ENCODE data around the gene THBS4.

Gene THBS4

DNA sequence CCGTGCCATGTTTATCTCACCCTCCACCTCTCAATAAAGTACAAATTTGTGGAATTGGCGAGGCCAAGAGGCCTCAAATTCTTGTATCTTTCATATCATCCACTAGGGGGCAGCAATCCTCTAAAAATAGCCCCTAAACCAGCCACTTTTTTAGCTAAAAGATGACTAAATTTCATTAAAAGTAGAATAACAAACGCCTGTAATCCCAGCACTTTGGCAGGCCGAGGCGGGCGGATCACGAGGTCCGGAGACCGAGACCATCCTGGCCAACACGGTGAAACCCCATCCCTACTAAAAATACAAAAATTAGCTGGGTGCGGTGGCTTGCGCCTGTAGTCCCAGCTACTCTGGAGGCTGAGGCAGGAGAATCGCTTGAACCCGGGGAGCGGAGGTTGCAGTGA lies 56.6 kb downstream of the THBS4 start (continued):
- TF ChIP-seq, protein P1, sequence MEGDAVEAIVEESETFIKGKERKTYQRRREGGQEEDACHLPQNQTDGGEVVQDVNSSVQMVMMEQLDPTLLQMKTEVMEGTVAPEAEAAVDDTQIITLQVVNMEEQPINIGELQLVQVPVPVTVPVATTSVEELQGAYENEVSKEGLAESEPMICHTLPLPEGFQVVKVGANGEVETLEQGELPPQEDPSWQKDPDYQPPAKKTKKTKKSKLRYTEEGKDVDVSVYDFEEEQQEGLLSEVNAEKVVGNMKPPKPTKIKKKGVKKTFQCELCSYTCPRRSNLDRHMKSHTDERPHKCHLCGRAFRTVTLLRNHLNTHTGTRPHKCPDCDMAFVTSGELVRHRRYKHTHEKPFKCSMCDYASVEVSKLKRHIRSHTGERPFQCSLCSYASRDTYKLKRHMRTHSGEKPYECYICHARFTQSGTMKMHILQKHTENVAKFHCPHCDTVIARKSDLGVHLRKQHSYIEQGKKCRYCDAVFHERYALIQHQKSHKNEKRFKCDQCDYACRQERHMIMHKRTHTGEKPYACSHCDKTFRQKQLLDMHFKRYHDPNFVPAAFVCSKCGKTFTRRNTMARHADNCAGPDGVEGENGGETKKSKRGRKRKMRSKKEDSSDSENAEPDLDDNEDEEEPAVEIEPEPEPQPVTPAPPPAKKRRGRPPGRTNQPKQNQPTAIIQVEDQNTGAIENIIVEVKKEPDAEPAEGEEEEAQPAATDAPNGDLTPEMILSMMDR (tag by site-specific recombination; IDR thresholded peaks at IDR 0.05) = peak; percentile 33; the same call in 1 of the 2 replicates
- TF ChIP-seq ZNF654 (tag by site-specific recombination; IDR thresholded peaks at IDR 0.05; ENCODE audit: low read depth) = peak; percentile 78

DNA sequence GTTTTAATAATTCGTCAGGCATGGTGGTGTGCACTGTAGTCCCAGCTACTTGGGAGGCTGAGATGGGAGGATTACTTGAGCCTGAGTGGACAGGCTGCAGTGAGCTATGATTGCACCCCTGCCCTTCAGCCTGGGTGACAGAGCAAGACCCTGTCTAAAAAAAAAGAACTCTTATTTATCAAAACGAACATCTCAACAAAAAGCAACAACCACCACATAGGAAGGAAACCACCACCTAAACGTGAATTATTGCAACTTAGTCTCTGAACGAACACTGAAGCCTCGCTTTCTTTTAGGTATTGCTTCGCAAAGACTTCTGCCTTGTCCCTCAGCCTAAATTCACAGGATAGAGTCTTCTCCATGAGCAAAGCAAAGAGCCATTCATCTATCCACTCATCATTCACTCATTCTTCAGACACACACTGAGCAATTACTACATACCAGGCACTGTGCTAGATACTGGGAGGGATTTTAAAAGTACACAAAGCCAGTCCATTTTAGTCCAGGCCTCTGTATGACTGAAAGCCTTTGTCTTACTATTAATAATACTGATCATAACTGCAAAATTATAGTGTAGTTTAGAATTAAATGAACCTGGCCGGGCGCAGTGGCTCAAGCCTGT lies 57.4 kb downstream of the THBS4 start:
- Histone ChIP-seq H3K4me3 (ENCODE audit: low read depth, low read length) (no peak overlapping the region), H3K4me1 (ENCODE audit: control insufficient read depth, insufficient read depth, low read length) (peaks cover 5% of the 10 kb centered on the region; the same call in 1 of the 2 replicates), H3K36me3 (ENCODE audit: control insufficient read depth in 2 of 2, insufficient read depth in 1 of 2, low read length in 2 of 2) (no peaks in the 10 kb centered on the region), H3K9me3 (ENCODE audit: control insufficient read depth, insufficient read depth, low read depth, low read length) (no peaks in the 10 kb centered on the region), H3K27ac (ENCODE audit: extremely low read depth, low read depth, low read length) (no peak overlapping the region)
- CTCF ChIA-PET = interaction anchor here (0.7 to 9.5 kb wide), 22 partner anchors 8 to 729 kb away, joined by 3 to 121 read pairs (median 6); partner anchors contain the start of gene SERINC5
- TF ChIP-seq ZNF169 (tag by site-specific recombination; IDR thresholded peaks at IDR 0.05) = no peak
- no peak for TF ChIP-seq YY2 (tag by site-specific recombination; IDR thresholded peaks at IDR 0.05)
- no peak for TF ChIP-seq ZNF473 (tag by site-specific recombination; IDR thresholded peaks at IDR 0.05)
- TF ChIP-seq, protein P2, sequence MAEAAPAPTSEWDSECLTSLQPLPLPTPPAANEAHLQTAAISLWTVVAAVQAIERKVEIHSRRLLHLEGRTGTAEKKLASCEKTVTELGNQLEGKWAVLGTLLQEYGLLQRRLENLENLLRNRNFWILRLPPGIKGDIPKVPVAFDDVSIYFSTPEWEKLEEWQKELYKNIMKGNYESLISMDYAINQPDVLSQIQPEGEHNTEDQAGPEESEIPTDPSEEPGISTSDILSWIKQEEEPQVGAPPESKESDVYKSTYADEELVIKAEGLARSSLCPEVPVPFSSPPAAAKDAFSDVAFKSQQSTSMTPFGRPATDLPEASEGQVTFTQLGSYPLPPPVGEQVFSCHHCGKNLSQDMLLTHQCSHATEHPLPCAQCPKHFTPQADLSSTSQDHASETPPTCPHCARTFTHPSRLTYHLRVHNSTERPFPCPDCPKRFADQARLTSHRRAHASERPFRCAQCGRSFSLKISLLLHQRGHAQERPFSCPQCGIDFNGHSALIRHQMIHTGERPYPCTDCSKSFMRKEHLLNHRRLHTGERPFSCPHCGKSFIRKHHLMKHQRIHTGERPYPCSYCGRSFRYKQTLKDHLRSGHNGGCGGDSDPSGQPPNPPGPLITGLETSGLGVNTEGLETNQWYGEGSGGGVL (tag by site-specific recombination; IDR thresholded peaks at IDR 0.05) = no peak
- TF ChIP-seq ZNF670 (tag by site-specific recombination; IDR thresholded peaks at IDR 0.05; ENCODE audit: low read depth) = no peak
- no peak for TF ChIP-seq ZNF529 (tag by site-specific recombination; IDR thresholded peaks at IDR 0.05; ENCODE audit: insufficient replicate concordance)
- TF ChIP-seq, protein P3, sequence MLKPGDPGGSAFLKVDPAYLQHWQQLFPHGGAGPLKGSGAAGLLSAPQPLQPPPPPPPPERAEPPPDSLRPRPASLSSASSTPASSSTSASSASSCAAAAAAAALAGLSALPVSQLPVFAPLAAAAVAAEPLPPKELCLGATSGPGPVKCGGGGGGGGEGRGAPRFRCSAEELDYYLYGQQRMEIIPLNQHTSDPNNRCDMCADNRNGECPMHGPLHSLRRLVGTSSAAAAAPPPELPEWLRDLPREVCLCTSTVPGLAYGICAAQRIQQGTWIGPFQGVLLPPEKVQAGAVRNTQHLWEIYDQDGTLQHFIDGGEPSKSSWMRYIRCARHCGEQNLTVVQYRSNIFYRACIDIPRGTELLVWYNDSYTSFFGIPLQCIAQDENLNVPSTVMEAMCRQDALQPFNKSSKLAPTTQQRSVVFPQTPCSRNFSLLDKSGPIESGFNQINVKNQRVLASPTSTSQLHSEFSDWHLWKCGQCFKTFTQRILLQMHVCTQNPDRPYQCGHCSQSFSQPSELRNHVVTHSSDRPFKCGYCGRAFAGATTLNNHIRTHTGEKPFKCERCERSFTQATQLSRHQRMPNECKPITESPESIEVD (tag by site-specific recombination; IDR thresholded peaks at IDR 0.05) = no peak
- no peak for TF ChIP-seq ZEB2 (tag by site-specific recombination; IDR thresholded peaks at IDR 0.05)
- TF ChIP-seq GLI2 (tag by site-specific recombination; IDR thresholded peaks at IDR 0.05; ENCODE audit: borderline replicate concordance, low read depth) = no peak
- TF ChIP-seq ZNF391 (tag by site-specific recombination; IDR thresholded peaks at IDR 0.05; ENCODE audit: borderline replicate concordance, low read depth) = no peak
- POLR2A ChIA-PET = no interaction called here

DNA sequence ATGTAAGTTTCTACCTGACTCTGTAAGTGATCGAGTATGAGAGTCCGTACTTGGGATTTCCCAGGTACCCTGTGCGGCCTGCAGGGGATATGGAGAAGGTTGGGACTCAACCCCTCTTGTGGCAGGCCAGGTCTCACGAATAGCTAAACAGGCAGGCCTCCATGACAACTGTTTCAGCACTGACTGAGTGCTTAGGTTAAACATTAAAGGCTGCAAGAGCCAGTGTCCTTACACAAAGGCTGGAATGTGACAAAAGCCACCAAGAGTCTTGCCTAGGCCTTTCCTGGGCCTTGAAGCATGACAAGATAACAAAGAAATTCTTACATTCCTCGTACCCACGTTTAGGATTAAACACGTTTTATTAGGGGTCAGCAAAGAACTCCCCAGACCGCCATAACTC lies 58.6 kb downstream of the THBS4 start:
- no peak for TF ChIP-seq ZNF335 (tag by site-specific recombination; conservative IDR thresholded peaks at IDR 0.05)
- TF ChIP-seq, protein P1 (tag by site-specific recombination; IDR thresholded peaks at IDR 0.05) = 0 out of 2 replicates have a peak, but pooled peaks have one; percentile 15
- Histone ChIP-seq H3K36me3 (ENCODE audit: control insufficient read depth in 2 of 2, insufficient read depth in 1 of 2, low read length in 2 of 2) (no peaks in the 10 kb centered on the region), H3K27ac (ENCODE audit: extremely low read depth, low read depth, low read length) (peak overlapping the region; percentile 40; the same call in 1 of the 2 replicates), H3K4me1 (ENCODE audit: control insufficient read depth, insufficient read depth, low read length) (peaks cover 5% of the 10 kb centered on the region; the same call in 1 of the 2 replicates), H3K9me3 (ENCODE audit: control insufficient read depth, insufficient read depth, low read depth, low read length) (no peaks in the 10 kb centered on the region), H3K4me3 (ENCODE audit: low read depth, low read length) (no peak overlapping the region)
- ChIA-PET CTCF (interaction anchor here (0.6 to 9.5 kb wide), 4 partner anchors 10 to 1094 kb away, joined by 3 to 121 read pairs (median 6); no protein-coding TSS in a partner anchor), POLR2A (no interaction called here)

All from HEK293 (cell line).